HepG2 (cell line): ENCODE results near the gene CDC42BPG.

ENCODE experiments used
- ATF7-NPFF ChIP-seq: sonication (generic); formaldehyde crosslinking; IDR thresholded peaks from 2 replicates; pipeline ENCODE4 v1.8.1; 2023; ENCODE audit warnings: mild to moderate bottlenecking, low read depth, missing genetic modification reagents, moderate library complexity
- CTCF ChIP-seq: sonication (generic); formaldehyde crosslinking; IDR thresholded peaks from 2 replicates; pipeline ENCODE4 v1.5.0; 2020; ENCODE audit warnings: mild to moderate bottlenecking, missing genetic modification reagents, moderate library complexity
- FOXM1 ChIP-seq: sonication (generic); formaldehyde crosslinking; IDR thresholded peaks from 2 replicates; pipeline ENCODE4 v1.5.0; 2020; ENCODE audit warnings: missing genetic modification reagents
- GATA4 ChIP-seq: sonication (generic); IDR thresholded peaks from 2 replicates; pipeline ENCODE4 v1.6.1; 2016; ENCODE audit warnings: antibody characterized with exemption, low read depth, borderline replicate concordance
- GFI1 ChIP-seq: sonication (generic); formaldehyde crosslinking; IDR thresholded peaks from 2 replicates; pipeline ENCODE4 v1.5.0; 2020; ENCODE audit warnings: missing genetic modification reagents, mild to moderate bottlenecking, borderline replicate concordance
- JUND ChIP-seq: sonication (generic); formaldehyde crosslinking; IDR thresholded peaks from 2 replicates; pipeline ENCODE4 v1.8.0; 2022; ENCODE audit warnings: mild to moderate bottlenecking, missing genetic modification reagents
- KAT8 ChIP-seq: IDR thresholded peaks from 2 replicates; pipeline ENCODE4 v1.6.1; 2016; ENCODE audit warnings: missing genetic modification reagents, missing compliant biosample characterization
- KLF12 ChIP-seq: sonication (generic); formaldehyde crosslinking; IDR thresholded peaks from 2 replicates; pipeline ENCODE4 v1.4.0; 2020; ENCODE audit warnings: missing genetic modification reagents, borderline replicate concordance
- RXRA ChIP-seq: sonication (generic); formaldehyde crosslinking; IDR thresholded peaks from 2 replicates; pipeline ENCODE4 v1.5.1; 2020; ENCODE audit warnings: missing genetic modification reagents
- ZBTB40 ChIP-seq, 2 experiments: fragments of 450-650 bp in 1 of 2; sonication (generic) in 1 of 2; formaldehyde crosslinking in 1 of 2; IDR thresholded peaks; 2 replicates each; pipeline versions ENCODE4 v1.6.1 to v1.8.0; 2016 to 2022; ENCODE audit warnings: antibody characterized with exemption in 1 of 2, mild to moderate bottlenecking in 1 of 2, missing genetic modification reagents in 1 of 2
- ZNF142 ChIP-seq: sonication (generic); formaldehyde crosslinking; IDR thresholded peaks from 2 replicates; pipeline ENCODE4 v1.4.0; 2020; ENCODE audit warnings: missing genetic modification reagents
- ZNF230 ChIP-seq: sonication (generic); formaldehyde crosslinking; IDR thresholded peaks from 2 replicates; pipeline ENCODE4 v1.4.0; 2020; ENCODE audit warnings: mild to moderate bottlenecking, missing genetic modification reagents

GRCh38 chr11:64852804-64853509, 8.5 kb upstream of the CDC42BPG start:
- TF ChIP-seq ZNF230 (CRISPR knock-in tag) (no peak), CTCF (CRISPR knock-in tag) (no peak), GATA4 (no peak), KAT8 (no peak), RXRA (CRISPR knock-in tag) (no peak), KLF12 (CRISPR knock-in tag) (no peak), ZNF142 (no peak), GFI1 (no peak), ZBTB40 (IDR thresholded peaks at IDR 0.05) (no peak), ZBTB40 (CRISPR knock-in tag; IDR thresholded peaks at IDR 0.05) (no peak), FOXM1 (CRISPR knock-in tag) (no peak), ATF7-NPFF (no peak), JUND (CRISPR knock-in tag) (no peak)
